DOHH2 (cell line): ENCODE results near the gene RAD51B.

ENCODE experiments used
- CTCF ChIP-seq: fragments of 200-600 bp; sonication (generic); IDR thresholded peaks from one replicate; pipeline ENCODE4 v1.5.1; 2014; ENCODE audit warnings: antibody characterized with exemption, mild to moderate bottlenecking, low read depth, low read length; ENCODE audit not compliant: poor library complexity, severe bottlenecking
- EZH2phosphoT487 ChIP-seq: fragments of 200-600 bp; sonication (generic); IDR thresholded peaks from 2 replicates; pipeline ENCODE4 v1.6.1; 2017; ENCODE audit warnings: borderline replicate concordance, mild to moderate bottlenecking, antibody characterized with exemption, low read length, moderate library complexity, mixed read lengths

- TF ChIP-seq EZH2phosphoT487, result no peak
- no peak for TF ChIP-seq CTCF
Measured at GRCh38 chr14:68373847-68374444, 554.4 kb downstream of the RAD51B start.
